SKM-1 treated with dmso at 0.1 percent for 144 hours (cell line): ENCODE measurements around the gene TTC19.
A peak's percentile ranks its signal among the peaks of the same experiment; 100 is the strongest.

ENCODE experiments used
- DNase-seq: peaks from one replicate; lab custom pipeline; 2025; ENCODE audit not compliant: unreplicated experiment; lab: John Stamatoyannopoulos, UW

TTC19 gene

GRCh38 chr17:15999141-15999973, at the start of gene TTC19, which contains the start of gene ZSWIM7:
Gene TTC19, plus strand, starts transcription at chr17:15999824. Its CDS starts 25 bp downstream, at chr17:15999849.
Gene ZSWIM7, minus strand, starts transcription at chr17:15999704. Its CDS starts 110 bp downstream, at chr17:15999594.
- peak; percentile 87 for DNase-seq

DNA sequence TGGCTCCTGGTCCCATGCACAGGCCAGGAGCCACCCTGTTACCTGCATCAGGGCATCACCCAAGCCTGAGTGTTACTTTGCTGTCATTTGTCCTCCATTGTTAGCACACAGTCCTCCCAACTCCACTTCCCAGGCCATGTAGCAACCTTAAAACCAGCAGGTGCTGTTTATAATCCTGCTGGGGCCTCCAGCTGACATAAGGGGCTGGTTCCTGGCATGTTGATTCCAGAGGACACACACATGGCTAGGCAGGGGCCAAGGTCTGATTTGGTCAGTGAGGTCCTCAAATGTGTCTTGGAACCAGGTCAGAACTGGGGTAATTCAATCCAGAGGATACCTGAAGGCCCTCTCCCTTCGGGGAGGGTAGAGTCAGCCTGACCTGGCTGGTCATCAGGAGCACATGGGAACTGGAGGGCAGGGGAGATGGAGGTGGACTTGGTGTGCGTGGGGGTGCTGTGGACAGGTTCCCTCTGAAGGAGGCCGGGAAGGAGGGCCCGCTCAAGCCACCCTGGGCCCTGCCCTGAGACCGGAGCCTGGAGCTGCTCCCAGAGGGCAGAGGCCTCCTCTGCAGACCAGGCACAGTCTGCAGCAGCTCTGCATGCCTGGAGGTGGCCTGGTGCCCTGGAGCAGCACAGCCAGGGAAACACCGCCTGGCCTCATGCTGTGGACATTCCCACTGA, 48.1 kb upstream of the TTC19 start:
- DNase-seq: no peak

DNA sequence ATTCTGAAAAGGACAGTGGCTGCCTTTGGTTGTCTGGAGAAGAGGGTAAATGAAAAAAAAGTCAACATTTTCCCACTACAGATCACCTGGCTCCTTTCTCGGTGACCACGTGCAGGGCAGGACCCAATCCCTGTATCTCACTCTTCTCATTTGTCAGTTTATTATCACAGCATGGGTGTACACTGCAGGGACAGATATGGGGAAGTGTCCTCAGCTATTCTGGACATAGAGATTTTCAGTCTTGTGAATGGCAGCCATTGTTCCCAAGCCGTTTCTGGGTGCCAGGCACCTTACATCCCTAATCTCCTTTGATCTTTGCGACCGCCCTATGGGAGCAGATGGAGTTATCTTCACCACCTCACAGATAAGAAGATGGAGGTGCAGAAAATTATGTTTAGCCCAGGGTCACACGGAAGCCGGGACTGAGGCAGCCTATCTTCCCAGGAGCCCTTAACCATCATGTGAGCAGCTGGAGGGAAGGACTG, 47.5 kb upstream of the TTC19 start:
- no peak for DNase-seq

- DNase-seq: no peak
Observed at GRCh38 chr17:15952916-15953790, 46.5 kb upstream of the TTC19 start.

DNA sequence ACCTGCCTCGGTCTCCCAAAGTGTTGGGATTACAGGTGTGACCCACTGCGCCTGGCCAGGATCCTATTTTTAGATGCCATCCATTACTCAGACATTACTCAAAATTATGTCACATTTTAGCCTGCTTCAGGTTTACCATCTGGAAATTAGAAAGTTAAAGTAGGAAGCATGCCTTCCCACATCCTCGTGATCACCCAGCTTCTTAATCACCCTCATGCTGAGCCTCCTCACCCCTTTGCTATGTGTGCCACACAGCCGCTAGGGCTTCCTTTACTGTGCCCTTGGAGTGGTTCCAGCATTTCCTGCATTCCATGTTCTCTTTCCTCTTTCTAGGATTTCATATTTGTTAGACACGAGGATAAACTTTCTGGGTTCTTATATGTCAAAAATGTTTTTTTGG, 45.4 kb upstream of the TTC19 start:
- no peak for DNase-seq

GRCh38 chr17:15955793-15956541, 43.7 kb upstream of the TTC19 start:
- DNase-seq: no peak

DNA sequence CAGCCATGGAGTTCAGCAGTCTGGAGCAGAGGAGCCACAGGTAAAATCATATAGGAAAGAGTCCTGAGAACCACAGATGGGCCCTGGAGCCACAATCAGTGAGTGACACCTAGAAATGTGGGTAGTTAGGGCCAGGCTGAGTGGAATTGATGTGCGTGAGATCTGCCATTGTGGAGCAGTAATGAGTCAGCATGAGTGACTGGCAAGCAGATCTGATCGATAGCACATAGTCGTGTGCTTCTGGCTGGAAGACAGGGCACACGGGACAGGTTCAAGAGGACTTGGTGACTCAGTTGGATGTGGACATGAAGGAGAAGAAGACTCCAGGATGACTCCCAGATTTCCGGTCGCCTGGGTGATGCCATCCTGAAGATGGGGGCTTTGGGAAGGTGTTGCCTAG, 42.4 kb upstream of the TTC19 start:
- DNase-seq: no peak

DNA sequence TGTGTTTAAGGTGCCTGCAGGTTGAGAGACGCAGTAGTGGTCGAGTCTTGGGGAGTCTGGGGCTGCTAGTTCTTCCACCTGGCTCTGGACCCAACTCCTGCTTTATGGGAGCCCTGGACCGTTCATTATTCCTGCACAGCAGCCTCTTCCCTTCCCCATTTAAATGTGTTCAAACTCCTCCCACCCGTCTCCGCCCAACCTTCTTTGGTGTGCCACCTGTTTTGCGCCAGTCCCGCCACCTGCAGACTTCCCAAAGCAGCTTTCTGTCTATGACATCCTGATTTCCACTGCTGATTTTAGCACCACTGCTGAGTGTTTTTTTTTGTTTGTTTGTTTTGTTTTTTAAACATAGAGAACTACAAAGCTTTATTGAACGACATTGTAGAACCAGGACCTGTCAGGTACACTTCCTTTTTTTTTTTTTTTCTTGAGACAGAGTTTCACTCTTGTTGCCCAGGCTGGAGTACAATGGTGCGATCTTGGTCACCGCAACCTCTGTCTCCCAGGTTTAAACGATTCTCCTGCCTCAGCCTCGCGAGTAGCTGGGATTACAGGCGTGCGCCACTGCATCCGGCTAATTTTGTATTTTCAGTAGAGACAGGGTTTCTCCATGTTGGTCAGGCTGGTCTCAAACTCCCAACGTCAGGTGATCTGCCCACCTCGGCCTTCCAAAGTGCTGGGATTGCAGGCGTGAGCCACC, 41.9 kb upstream of the TTC19 start:
- no peak for DNase-seq

DNA sequence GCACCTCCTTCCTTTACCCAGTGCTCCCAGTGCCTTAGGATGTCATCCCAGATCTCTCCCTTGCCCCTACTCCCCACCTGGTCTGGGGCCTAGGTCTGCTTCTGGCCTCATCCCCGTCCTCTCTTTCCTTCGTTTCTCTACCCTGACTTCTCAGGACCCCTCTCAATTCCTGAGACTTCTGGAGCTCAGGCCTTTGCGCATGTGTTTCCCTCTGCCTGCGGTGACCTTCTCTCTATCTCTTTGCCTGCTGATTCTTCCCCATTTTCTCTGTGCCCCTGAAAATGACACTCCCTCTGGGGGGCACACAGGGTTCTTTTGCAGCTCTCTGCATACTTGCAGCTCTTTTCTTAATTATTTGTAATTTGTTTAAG, 41.2 kb upstream of the TTC19 start:
- DNase-seq: no peak

- no peak for DNase-seq
Observed at GRCh38 chr17:15963670-15964110, 35.9 kb upstream of the TTC19 start.

GRCh38 chr17:15965528-15965927, 34.1 kb upstream of the TTC19 start:
- no peak for DNase-seq

DNA sequence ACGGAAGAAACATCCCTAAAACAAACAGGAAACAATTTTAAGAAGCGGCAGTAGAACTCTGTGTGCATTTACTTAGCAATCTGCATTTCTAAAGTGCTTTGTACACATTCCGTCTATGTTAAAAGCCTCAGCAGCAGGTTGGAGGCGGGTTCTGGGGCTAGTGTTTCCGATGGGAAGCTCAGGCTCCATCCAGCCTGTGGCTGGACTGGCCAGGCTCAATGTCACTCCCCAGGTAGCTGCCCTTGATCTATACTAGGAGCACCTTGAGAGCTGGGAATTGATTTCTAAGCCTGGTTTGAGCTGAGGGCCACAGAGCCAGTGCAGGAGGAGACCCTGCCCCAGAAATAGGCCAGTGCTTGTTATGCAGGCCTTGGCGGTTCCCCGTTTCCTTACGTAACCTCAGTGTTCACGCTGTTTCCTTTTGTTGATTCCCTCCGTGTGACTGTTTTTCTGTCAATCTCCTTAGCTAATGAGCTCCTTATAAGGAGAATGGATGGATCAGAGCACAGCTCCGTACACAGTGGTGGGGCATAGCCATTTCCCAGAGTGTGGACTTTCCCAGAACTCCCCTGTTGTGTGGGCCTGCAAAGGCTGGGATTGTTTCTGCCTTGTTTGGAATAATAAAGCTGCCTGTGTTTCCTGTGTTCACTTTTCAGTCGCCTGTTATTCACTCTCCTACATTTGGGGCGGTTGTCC, 33.3 kb upstream of the TTC19 start:
- DNase-seq: no peak

DNA sequence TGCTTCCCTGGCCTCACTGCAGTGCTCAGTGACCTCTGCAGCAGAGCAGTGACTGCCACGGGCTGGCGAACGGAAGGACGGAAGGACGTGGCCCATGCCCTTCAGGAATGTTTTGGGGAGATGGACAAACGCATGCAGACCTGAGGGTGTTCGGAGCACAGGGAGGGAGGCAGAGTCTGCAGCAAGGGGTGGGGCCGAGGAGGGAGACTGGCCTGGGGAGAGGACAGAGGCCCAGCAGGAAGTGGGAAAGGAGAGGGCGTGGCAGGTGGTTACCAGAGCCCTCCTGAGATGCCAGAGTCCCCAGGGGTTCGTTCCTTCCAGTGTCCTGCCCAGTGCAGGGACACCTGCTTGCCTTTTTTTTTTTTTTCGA, 32.8 kb upstream of the TTC19 start:
- no peak for DNase-seq

DNA sequence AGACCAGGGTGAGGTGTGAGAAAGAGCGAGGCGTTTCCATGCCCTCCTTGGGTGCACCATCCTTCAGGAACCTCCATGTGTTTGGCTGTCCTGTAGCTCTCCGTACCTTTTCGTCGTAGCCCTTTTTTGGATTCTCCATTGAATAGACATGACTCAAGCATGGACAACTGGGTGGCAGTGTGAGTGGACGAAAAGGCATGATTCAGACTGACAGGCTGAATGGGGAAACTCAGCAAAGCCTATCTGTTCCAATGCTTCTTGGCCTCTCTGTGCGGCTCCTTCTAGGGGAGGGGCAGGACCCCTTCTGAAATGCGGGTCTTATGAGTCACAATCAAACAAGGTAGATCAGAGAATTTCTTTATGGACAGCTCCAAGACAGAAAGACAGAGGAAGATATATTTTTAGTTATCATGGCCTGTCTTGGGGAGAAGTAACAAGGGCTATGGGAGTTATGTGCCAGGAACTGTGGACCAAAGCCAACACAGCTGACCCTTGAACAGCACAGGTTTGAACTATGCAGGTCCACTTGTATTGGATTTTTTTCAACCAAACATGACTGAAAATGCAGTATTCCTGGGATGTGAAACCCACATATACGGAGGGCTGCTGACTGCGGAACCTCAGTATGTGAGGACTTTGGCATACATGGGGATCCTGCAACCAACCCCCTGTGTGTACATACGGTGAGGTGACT, 31.8 kb upstream of the TTC19 start:
- no peak for DNase-seq

GRCh38 chr17:15969463-15969862, 30.2 kb upstream of the TTC19 start:
- DNase-seq: no peak

GRCh38 chr17:15970500-15970899, 29.1 kb upstream of the TTC19 start:
- DNase-seq: no peak

DNA sequence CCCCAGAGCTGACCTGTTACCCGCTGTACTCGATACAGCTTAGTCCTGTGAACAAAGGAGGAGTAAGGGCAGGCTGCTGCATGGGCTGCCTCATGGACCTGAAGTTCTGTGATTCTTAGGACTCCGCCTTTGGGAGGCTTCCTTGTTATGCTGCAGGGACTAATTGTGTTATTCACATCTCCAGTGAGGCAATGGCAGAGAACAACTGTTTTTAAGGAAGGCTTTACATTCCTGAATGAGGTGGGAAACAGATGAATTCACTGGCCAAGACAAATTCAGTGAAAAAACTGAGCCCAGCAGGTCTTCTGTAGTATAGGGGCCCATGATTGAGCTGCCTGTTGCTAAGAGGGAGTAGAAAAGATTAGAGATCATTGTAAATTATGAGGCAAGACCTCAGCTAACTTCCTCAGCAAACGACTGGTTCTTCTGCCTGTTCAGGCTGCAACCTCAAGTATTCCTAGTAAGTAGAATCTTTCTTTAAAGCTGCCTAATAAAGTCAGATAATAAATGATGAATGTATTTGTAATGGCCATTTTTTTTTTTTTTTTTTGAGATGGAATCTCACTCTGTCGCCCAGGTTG, 28.4 kb upstream of the TTC19 start:
- no peak for DNase-seq

DNA sequence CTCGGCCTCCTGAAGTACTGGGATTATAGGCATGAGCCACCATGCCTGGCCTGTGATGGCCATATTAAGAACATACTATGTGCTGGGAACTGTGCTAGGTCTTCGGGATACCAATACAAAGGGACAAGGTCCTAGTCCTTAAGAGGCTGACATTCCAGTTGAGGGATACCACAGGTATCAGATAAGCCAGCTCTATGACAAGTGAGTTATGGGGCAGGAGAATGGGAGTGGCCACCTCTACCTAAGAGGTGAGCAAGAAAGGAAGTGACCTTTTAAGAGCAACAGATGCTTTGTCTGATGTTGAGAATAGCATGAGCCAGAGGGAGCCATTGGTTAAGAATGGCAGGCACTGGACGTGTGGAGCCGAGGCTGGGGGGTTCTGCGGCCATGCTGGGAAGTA, 27.7 kb upstream of the TTC19 start:
- no peak for DNase-seq
